Renal pelvis (tissue), 4 donors: ENCODE results near the gene SPNS3. TPM values are rescaled to one million over a fixed set of nuclear protein-coding genes. Genes with fewer than 3 reads are reported as not detected.

Experiments
- DNase-seq: peaks from one replicate; pipeline ENCODE4 v3.0.0-alpha.2; 2013
- polyA plus RNA-seq, 3 donors: library from polyadenylated mRNA; unstranded; fragments of 120-200 nt; gene quantifications; one replicate each; pipeline ENCODE4 v1.2.1, GENCODE V29; 2013; ENCODE audit not compliant: insufficient read length in 3 of 3

Gene SPNS3
- polyA plus RNA-seq, 3 donors = 2.5 to 4.1 (median 3.8) TPM

- DNase-seq = no peak
These were observed 73.8 kb downstream of the SPNS3 start for GRCh38 chr17:4507361-4508111.

DNA sequence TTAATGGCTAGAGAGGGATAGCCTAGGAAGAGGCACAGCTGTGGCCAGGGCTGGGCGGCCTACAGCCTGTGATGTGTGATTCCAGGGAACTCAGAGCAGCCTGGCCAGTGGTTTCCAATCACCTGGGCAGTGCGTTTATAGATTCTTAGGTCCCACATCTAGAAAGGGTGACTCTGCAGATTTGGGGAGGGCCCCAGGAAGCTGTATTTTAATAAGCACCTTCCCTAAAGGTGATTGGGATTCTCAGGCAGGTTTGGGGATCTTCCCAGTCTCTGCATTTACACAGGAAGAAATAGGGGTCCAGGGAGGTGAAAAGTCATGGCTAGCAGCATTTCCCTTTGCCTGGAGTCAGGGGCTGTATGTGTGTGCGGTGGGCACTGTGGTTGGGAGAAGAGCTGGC lies 74.5 kb downstream of the SPNS3 start:
- DNase-seq = no peak

DNA sequence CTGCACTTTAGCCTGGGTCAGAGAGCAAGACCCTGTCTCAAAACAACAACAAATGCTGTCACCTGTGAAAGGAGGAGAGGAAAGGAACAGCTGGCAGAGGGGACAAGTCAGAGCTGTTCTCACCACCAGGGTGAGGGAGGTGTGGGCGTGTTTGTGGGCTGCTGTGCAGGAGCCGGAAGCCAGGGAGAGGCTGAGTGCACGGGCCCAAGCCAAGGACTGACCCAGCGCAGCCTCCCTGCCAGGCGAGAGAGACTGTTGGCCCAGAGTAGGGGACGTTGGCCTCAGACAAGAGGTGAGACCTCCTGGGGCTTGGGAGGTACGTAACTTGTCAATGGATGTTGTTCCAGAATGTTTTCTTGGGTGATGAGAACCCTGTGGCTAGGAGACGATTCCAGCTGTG lies 75.7 kb downstream of the SPNS3 start:
- DNase-seq = no peak

DNA sequence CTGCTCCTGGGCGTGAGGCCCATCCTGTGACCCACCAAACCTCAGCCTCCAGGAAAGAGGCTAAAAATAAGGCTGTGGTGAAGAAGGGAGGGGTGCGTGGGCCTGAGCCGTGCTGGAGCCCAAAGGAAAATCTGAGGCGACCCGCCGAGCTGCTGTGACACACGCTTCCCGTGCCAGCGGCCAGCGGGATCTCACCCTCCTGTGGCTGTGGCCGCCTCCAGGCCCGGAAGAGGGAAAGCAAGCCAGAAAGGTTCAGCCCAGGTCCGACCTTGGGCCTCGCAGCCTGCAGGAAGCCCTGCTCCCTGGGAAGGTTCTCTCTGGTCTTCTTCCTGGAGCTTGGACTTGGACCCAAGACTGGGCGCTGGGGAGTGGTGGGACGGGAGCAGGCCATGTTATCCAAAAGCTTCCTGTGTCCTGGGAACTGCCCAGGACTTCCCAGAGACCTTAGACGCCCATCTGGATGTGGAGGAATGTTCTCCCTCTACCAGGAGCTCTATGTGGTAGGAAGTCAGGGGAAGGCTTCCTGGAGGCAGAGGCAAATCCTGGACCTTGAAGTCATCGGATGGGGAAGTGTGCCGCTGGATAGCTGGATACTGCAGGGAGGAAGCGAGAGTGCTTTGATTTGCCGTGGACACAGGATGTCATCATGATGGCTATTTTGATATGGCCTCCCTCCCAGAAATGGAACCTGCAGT lies 76.3 kb downstream of the SPNS3 start:
- DNase-seq = no peak

DNA sequence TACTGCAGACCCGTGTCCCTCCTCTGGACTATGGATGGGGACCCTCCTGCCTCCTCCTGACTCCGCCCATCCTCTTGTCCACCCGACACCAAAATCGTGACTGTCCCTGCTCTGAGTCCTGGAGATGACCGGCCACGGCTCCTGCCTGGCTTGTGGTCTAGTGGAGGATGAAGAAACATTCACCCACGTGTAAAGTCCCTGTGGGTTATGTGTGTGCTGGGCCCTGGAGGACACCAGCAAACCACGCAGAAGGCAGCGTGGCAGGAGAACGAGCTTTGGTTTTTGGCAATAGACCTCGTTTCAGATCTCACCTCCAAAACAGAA lies 76.8 kb downstream of the SPNS3 start:
- DNase-seq = no peak

- DNase-seq = no peak
These were observed 77.6 kb downstream of the SPNS3 start for GRCh38 chr17:4511199-4511932.

DNA sequence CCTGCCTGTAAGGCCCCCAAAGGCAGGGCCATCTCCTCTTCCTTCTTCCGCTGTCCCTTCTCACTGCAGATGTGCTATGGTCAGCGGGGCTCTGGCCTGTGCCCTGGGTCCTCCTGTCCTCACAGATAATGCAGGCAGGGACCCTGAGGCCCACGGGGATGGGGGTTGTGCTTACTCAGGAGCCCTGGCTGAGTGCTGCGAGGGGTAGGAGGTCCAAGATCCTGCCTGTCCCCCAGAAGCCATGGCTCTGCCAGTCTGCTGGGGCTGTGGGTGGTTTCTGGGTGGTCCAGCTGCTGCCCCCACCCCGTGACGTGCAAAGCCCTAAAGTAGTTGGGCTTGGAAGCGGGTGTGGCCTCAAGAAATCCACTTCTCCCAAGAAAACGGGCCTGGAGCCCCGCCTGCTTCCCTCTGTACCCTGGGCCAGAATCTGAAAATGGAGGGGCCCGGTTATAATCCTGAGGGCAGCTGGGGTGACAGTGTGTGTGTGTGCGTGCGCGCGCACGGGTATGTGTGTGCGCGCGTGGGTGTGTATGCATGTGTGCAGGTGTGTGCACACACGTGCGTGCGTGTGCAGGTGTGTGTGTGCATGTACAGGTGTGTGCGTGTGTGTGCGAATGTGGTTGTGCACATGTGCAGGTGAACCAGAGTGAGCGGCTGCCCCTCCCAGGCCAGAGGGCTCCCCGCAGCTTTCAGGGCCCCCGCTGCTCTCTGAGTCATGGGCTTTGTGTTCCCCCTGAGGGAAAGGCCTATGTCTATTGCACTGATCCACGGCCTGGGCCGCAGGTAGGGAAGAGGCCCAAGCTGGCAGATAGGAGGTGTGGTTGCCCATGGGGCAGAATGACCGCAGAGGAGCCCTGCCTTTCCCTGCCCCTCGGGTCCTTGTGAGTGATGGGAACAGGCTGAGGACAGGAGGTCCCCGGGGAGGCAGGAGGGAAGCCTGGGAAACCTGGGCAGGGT lies 78.7 kb downstream of the SPNS3 start:
- DNase-seq = no peak

- DNase-seq = no peak
These were observed 79.6 kb downstream of the SPNS3 start for GRCh38 chr17:4513113-4514032.

GRCh38 chr17:4514206-4514605 lies 80.5 kb downstream of the SPNS3 start:
- DNase-seq = peak; percentile 69

GRCh38 chr17:4514779-4515178 lies 81.0 kb downstream of the SPNS3 start:
- no peak for DNase-seq

- no peak for DNase-seq
These were observed 81.8 kb downstream of the SPNS3 start for GRCh38 chr17:4515501-4515900.

GRCh38 chr17:4516735-4517134 lies 83.0 kb downstream of the SPNS3 start:
- no peak for DNase-seq

DNA sequence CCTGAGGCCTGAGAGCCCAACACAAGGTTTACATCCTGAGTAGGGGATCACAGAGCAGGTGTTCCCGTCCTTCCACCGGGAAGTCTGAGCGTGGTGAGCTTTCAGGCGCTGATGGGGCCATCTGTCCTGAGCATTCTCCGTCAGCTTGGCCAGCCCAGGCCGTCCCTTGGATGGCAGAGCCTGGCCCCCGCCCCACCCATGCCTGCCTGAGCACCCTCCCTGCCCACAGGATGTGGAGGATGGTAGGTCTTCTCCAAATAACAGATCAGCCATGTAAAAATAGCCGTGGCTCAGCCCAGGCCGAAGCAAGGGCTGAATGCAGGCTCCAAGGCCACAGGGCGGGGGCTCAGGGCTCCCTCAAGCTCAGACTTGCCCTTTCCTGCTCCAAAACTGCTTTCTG lies 85.2 kb downstream of the SPNS3 start:
- DNase-seq = no peak

- no peak for DNase-seq
These were observed 85.6 kb downstream of the SPNS3 start for GRCh38 chr17:4519361-4519788.

- no peak for DNase-seq
These were observed 86.5 kb downstream of the SPNS3 start for GRCh38 chr17:4520060-4520893.

DNA sequence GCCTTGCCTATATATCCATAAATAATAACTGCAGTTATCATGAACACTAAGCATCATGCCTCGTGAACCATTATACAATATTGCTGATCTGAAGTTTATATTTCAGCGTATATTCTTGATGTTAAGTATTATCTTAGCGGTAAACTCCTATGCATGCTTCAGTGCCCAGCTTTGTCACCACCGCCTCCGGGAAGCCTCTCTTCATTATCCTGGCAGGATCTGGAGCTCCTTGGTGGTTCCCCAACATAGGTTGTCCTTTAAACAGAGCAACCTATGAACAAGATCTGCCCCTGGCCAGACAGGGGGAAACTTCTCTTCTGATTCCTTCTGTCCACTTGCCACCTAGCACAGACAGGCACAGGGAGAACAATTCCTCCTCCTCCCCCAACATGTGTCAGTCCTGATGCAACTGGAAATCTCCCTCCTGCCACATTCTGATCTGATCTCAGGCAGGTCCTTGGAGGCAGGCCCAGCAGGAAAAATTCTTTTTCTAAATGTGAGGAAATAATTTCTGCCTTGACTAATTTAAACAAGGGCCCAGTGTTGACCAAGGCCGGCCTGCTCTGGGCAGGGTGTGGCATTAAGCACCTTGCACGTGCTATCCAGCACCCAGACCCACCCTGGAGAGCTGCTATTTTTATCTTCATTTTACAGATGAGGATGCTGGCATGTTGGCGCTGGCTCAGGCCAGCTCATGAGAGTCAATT lies 87.3 kb downstream of the SPNS3 start:
- DNase-seq = no peak

DNA sequence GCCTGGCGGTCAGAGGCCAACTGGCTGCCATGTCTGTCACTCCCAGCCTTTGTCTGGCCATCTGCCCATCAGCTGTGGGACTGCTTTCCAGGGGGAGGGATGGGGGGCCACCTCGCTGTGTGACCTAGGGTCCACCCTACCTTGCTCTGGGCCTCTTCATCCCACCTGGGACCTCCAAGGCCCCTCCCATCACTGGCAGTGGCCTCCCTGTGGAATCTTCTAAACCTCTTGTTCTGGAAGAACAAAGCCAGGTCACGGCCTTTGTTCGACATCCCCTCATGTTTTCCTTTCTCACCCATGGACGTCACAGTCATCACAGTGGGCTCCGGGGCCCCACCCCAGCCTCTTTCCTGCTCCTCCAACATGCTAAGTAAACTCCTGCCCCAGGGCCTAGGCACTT lies 88.9 kb downstream of the SPNS3 start:
- DNase-seq = no peak

DNA sequence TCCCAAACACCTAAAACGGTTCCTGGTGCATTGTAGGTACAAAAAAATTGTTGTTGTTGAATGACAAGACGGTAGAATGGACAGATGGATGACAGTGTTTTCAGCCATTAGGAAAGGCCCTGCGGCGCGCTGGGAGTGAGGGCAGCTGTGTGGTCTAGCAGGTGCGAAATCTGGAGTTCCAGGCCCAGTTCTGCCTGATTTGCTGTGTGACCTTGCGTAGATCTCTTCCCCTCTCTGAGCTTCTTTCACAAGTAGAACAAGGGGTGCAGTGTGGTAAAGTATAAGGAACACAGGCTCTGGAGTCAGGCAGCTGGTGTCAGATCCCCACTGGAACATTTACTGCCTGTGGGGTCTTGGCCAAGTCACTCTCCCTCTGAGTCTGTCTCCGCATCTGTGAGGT lies 90.2 kb downstream of the SPNS3 start:
- DNase-seq = no peak
